IMR-90 (cell line): Measurements from ENCODE around the gene TCIRG1. TPM values are rescaled to one million over a fixed set of nuclear protein-coding genes. Genes with fewer than 3 reads are reported as not detected.

Experiments
- ATAC-seq: fragments of 200-7000 bp; cut with Tn5 transposase; 2 replicates; pipeline ENCODE4 v1.9.1; 2020; ENCODE audit warnings: low read depth, mild to moderate bottlenecking, moderate library complexity
- BruUV-seq: library from RNA; stranded (reverse); fragments of 400-500 nt; replicated peaks from 2 replicates; lab custom pipeline; 2021; lab: Mats Ljungman, UMichigan
- CTCF ChIA-PET: fragments of 300-600 bp; formaldehyde crosslinking; extraction: SDS; loops from one replicate; lab custom pipeline; 2021; ENCODE audit warnings: antibody characterized with exemption; lab: Yijun Ruan, JAX
- POLR2A ChIA-PET: fragments of 300-600 bp; sonication (Branson Sonifier 250); formaldehyde crosslinking; loops from one replicate; lab custom pipeline; 2022; ENCODE audit warnings: antibody characterized with exemption; ENCODE audit not compliant: unreplicated experiment; lab: Charles Lee
- DNase-seq: peaks from one replicate; pipeline ENCODE4 v3.0.0; 2013
- H2AFZ ChIP-seq: replicated peaks from 2 replicates; pipeline ENCODE3; 2013; ENCODE audit warnings: low read length, mild to moderate bottlenecking; ENCODE audit not compliant: poor library complexity
- H2AK5ac ChIP-seq: 2 replicates; pipeline ENCODE4 v1.6.1; 2013; ENCODE audit warnings: low read depth, low read length, inconsistent platforms
- H2AK9ac ChIP-seq: replicated peaks from 2 replicates; pipeline ENCODE3; 2013; ENCODE audit warnings: mild to moderate bottlenecking, low read depth, low read length, moderate library complexity; ENCODE audit not compliant: poor library complexity
- H2BK120ac ChIP-seq: 2 replicates; pipeline ENCODE4 v1.6.1; 2013; ENCODE audit warnings: low read depth, low read length, inconsistent platforms
- H2BK15ac ChIP-seq: 3 replicates; pipeline ENCODE4 v1.6.1; 2013; ENCODE audit warnings: low read depth, low read length, inconsistent platforms
- H2BK20ac ChIP-seq: 2 replicates; pipeline ENCODE4 v1.6.1; 2013; ENCODE audit warnings: low read depth, mild to moderate bottlenecking, inconsistent platforms, low read length, moderate library complexity
- H2BK5ac ChIP-seq: 2 replicates; pipeline ENCODE4 v1.6.1; 2013; ENCODE audit warnings: mild to moderate bottlenecking, low read depth, low read length, inconsistent platforms; ENCODE audit not compliant: poor library complexity, severe bottlenecking
- H3K14ac ChIP-seq: replicated peaks from 2 replicates; pipeline ENCODE4 v1.6.1; 2013; ENCODE audit warnings: low read depth, low read length, inconsistent platforms
- H3K18ac ChIP-seq: 2 replicates; pipeline ENCODE4 v1.6.1; 2013; ENCODE audit warnings: low read depth, low read length, control low read depth
- H3K23ac ChIP-seq: 2 replicates; pipeline ENCODE4 v1.6.1; 2013; ENCODE audit warnings: low read depth, low read length, inconsistent platforms
- H3K27ac ChIP-seq: 2 replicates; pipeline ENCODE4 v1.5.1; 2013; ENCODE audit warnings: mild to moderate bottlenecking, control low read depth, low read length; ENCODE audit not compliant: insufficient read depth
- H3K27me3 ChIP-seq: 2 replicates; pipeline ENCODE4 v1.6.1; 2013; ENCODE audit warnings: low read length; ENCODE audit not compliant: control insufficient read depth, insufficient read depth
- H3K36me3 ChIP-seq: 2 replicates; pipeline ENCODE4 v1.6.1; 2013; ENCODE audit warnings: low read length, mixed read lengths; ENCODE audit not compliant: control insufficient read depth, insufficient read depth
- H3K4ac ChIP-seq: 2 replicates; pipeline ENCODE4 v1.6.1; 2013; ENCODE audit warnings: low read depth, low read length, inconsistent platforms
- H3K4me1 ChIP-seq: 2 replicates; pipeline ENCODE4 v1.6.1; 2013; ENCODE audit warnings: low read length, mixed read lengths; ENCODE audit not compliant: control insufficient read depth, insufficient read depth
- H3K4me2 ChIP-seq: 2 replicates; pipeline ENCODE4 v1.6.1; 2013; ENCODE audit warnings: low read depth, mild to moderate bottlenecking, control low read depth, low read length, moderate library complexity
- H3K4me3 ChIP-seq: 2 replicates; pipeline ENCODE4 v1.5.1; 2013; ENCODE audit warnings: low read depth, mild to moderate bottlenecking, control low read depth, low read length, moderate library complexity; ENCODE audit not compliant: insufficient read depth
- H3K56ac ChIP-seq: 2 replicates; pipeline ENCODE4 v1.6.1; 2013; ENCODE audit warnings: low read length, inconsistent platforms; ENCODE audit not compliant: insufficient read depth; ENCODE audit errors: extremely low read depth
- H3K79me1 ChIP-seq, 2 experiments: 2 replicates each; pipeline ENCODE4 v1.6.1; 2013; ENCODE audit warnings: low read length in 2 of 2, inconsistent platforms in 1 of 2, low read depth in 1 of 2
- H3K9ac ChIP-seq: 2 replicates; pipeline ENCODE4 v1.6.1; 2013; ENCODE audit warnings: low read depth, low read length, control low read depth
- H3K9me1 ChIP-seq: 2 replicates; pipeline ENCODE4 v1.6.1; 2013; ENCODE audit warnings: low read length, inconsistent platforms; ENCODE audit not compliant: insufficient read depth
- H3K9me3 ChIP-seq: 2 replicates; pipeline ENCODE4 v1.6.1; 2013; ENCODE audit warnings: low read length; ENCODE audit not compliant: control insufficient read depth, insufficient read depth
- H4K20me1 ChIP-seq: 2 replicates; pipeline ENCODE4 v1.6.1; 2013; ENCODE audit warnings: low read length, inconsistent platforms; ENCODE audit not compliant: insufficient read depth
- H4K5ac ChIP-seq: 2 replicates; pipeline ENCODE4 v1.6.1; 2013; ENCODE audit warnings: mild to moderate bottlenecking, low read depth, low read length, control low read depth
- H4K8ac ChIP-seq, 2 experiments: 2 replicates each; pipeline ENCODE4 v1.6.1; 2013; ENCODE audit warnings: low read depth in 2 of 2, low read length in 2 of 2, control low read depth in 1 of 2, inconsistent platforms in 1 of 2
- H4K91ac ChIP-seq: 2 replicates; pipeline ENCODE4 v1.6.1; 2013; ENCODE audit warnings: low read depth, low read length, inconsistent platforms; ENCODE audit not compliant: insufficient read depth
- BHLHE40 ChIP-seq: fragments of 150-350 bp; IDR thresholded peaks from 2 replicates; pipeline ENCODE4 v1.6.1; 2016; ENCODE audit warnings: mild to moderate bottlenecking, low read depth, low read length
- CEBPB ChIP-seq: IDR thresholded peaks from 2 replicates; pipeline ENCODE4 v1.6.1; 2012; ENCODE audit warnings: low read depth, low read length, improper control_type of control experiment
- CHD1 ChIP-seq: IDR thresholded peaks from 2 replicates; pipeline ENCODE4 v1.6.1; 2012; ENCODE audit warnings: low read depth, low read length, improper control_type of control experiment
- NFE2L2 ChIP-seq: fragments of 150-350 bp; IDR thresholded peaks from 2 replicates; pipeline ENCODE4 v1.6.1; 2016; ENCODE audit warnings: low read depth, mild to moderate bottlenecking, low read length
- POLR2A ChIP-seq: IDR thresholded peaks from 2 replicates; pipeline ENCODE4 v1.6.1; 2012; ENCODE audit warnings: mild to moderate bottlenecking, low read depth, low read length
- RAD21 ChIP-seq: IDR thresholded peaks from 2 replicates; pipeline ENCODE4 v1.6.1; 2012; ENCODE audit warnings: low read length, improper control_type of control experiment
- RCOR1 ChIP-seq: IDR thresholded peaks from 2 replicates; pipeline ENCODE4 v1.6.1; 2012; ENCODE audit warnings: mild to moderate bottlenecking, low read length, improper control_type of control experiment; ENCODE audit not compliant: insufficient replicate concordance
- SMC3 ChIP-seq: fragments of 150-350 bp; IDR thresholded peaks from 2 replicates; pipeline ENCODE4 v1.6.1; 2016; ENCODE audit warnings: low read depth, mild to moderate bottlenecking, antibody characterized with exemption, low read length, moderate library complexity
- WGBS, 2 experiments: methylation state at CpG; one replicate each; pipeline versions ENCODE4 v1.1.5 to v1.1.7; 2013; ENCODE audit warnings: missing lambda C conversion rate in 2 of 2; ENCODE audit not compliant: insufficient read length in 1 of 2; ENCODE audit errors: extremely low coverage in 2 of 2; 5-methylcytosine and 5-hydroxymethylcytosine counted together
- dilution Hi-C: fragments of 300-500 bp; cut with HindIII; formaldehyde crosslinking; loops from one replicate; pipeline ENCODE4 v1.14.3; 2018; ENCODE audit warnings: low sequenced_read_pairs; ENCODE audit not compliant: unreplicated experiment
- in situ Hi-C: fragments of 300-500 bp; cut with MboI; formaldehyde crosslinking; loops from 3 replicates; pipeline ENCODE4 v1.14.3; 2019; ENCODE audit warnings: low sequenced_read_pairs, inconsistent platforms, mixed read lengths
- intact Hi-C: fragments of 100-400 bp; cut with micrococcal nuclease; formaldehyde crosslinking; loops from 2 replicates; pipeline ENCODE4 v1.10.0; 2022
- polyA plus RNA-seq, 3 experiments: library from polyadenylated mRNA; depleted of rRNA; stranded (reverse); fragments of >200 nt; gene quantifications; 2 replicates each; pipeline ENCODE4 v1.2.3, GENCODE V29; 2012; ENCODE audit warnings: low replicate concordance in 1 of 3
- total RNA-seq: library from RNA; depleted of rRNA; stranded (reverse); fragments of >200 nt; gene quantifications from 2 replicates; pipeline ENCODE4 v1.2.3, GENCODE V29; 2012
- TF ChIP-seq, protein P1 (sequence below): fragments of 150-350 bp; IDR thresholded peaks from 2 replicates; pipeline ENCODE4 v1.6.1; 2017; ENCODE audit warnings: mild to moderate bottlenecking, antibody characterized with exemption, low read length, low read depth
- TF ChIP-seq, protein P2 (sequence below): conservative IDR thresholded peaks from 2 replicates; pipeline ENCODE4 v1.5.1; 2012; ENCODE audit warnings: mild to moderate bottlenecking, low read depth, low read length, improper control_type of control experiment
- TF ChIP-seq, protein P3 (sequence below): fragments of 150-350 bp; IDR thresholded peaks from 2 replicates; pipeline ENCODE4 v1.6.1; 2016; ENCODE audit warnings: low read depth, mild to moderate bottlenecking, low read length, moderate library complexity, borderline replicate concordance

Gene TCIRG1
- total and polyA plus RNA-seq, 2 of the 4 experiments (the other 2 are of a cell fraction): 25.3 to 117 TPM

DNA sequence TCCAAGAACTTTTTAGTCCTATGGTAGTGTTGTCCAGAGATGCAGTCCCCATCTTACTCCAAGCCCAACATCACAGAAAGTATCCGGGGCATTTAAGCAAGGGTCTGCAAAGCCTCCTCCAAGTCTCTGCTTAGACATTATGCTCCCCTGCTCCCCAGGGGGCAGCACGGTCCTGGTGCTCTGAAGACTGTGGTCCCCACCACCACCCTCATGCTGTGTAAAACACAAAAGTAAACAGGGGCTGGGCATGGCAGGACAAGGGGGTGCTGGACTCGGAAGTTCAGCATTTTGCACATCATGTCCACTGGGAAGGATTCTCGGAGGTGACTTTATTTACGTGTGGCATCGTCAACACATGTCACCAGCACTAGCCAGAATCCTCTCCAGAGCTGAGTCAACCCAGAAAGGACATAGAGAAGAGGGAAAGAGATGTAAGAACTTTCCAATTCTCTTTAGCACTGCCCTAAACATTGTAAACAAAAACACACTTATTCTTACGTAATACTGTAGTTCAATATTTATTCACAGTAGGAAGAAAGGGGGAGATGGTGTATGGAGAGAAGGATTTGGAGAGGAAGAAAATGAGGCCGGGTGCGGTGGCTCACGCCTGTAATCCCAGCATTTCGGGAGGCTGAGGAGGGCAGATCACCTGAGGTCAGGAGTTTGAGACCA is 37.7 kb downstream of the TCIRG1 start:
- H3K4ac ChIP-seq: no peak overlapping the region
- peak; percentile 68 for TF ChIP-seq CEBPB
- TF ChIP-seq RAD21: peak; percentile 29
- TF ChIP-seq BHLHE40: no peak
- TF ChIP-seq NFE2L2: no peak
- TF ChIP-seq CHD1: no peak
- no peak for TF ChIP-seq RCOR1
- TF ChIP-seq, protein P1, sequence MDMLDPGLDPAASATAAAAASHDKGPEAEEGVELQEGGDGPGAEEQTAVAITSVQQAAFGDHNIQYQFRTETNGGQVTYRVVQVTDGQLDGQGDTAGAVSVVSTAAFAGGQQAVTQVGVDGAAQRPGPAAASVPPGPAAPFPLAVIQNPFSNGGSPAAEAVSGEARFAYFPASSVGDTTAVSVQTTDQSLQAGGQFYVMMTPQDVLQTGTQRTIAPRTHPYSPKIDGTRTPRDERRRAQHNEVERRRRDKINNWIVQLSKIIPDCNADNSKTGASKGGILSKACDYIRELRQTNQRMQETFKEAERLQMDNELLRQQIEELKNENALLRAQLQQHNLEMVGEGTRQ: no peak
- TF ChIP-seq POLR2A: no peak
- TF ChIP-seq, protein P2, sequence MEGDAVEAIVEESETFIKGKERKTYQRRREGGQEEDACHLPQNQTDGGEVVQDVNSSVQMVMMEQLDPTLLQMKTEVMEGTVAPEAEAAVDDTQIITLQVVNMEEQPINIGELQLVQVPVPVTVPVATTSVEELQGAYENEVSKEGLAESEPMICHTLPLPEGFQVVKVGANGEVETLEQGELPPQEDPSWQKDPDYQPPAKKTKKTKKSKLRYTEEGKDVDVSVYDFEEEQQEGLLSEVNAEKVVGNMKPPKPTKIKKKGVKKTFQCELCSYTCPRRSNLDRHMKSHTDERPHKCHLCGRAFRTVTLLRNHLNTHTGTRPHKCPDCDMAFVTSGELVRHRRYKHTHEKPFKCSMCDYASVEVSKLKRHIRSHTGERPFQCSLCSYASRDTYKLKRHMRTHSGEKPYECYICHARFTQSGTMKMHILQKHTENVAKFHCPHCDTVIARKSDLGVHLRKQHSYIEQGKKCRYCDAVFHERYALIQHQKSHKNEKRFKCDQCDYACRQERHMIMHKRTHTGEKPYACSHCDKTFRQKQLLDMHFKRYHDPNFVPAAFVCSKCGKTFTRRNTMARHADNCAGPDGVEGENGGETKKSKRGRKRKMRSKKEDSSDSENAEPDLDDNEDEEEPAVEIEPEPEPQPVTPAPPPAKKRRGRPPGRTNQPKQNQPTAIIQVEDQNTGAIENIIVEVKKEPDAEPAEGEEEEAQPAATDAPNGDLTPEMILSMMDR: peak; percentile 32
- peak; percentile 17; the same call in 1 of the 2 replicates for TF ChIP-seq SMC3
- TF ChIP-seq, protein P3, sequence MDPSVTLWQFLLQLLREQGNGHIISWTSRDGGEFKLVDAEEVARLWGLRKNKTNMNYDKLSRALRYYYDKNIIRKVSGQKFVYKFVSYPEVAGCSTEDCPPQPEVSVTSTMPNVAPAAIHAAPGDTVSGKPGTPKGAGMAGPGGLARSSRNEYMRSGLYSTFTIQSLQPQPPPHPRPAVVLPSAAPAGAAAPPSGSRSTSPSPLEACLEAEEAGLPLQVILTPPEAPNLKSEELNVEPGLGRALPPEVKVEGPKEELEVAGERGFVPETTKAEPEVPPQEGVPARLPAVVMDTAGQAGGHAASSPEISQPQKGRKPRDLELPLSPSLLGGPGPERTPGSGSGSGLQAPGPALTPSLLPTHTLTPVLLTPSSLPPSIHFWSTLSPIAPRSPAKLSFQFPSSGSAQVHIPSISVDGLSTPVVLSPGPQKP: no peak
- no peak overlapping the region for H3K4me3 ChIP-seq
- H2BK5ac ChIP-seq: no peak overlapping the region
- H2BK20ac ChIP-seq: no peak overlapping the region
- no peaks in the 10 kb centered on the region for H3K27me3 ChIP-seq
- peaks cover 3% of the 10 kb centered on the region; the same call in 1 of the 2 replicates for H4K20me1 ChIP-seq
- H3K23ac ChIP-seq: no peak overlapping the region
- peaks cover 15% of the 10 kb centered on the region for H3K36me3 ChIP-seq
- no CpG with 5 or more reads among the region's 11 CpGs for WGBS, 2 experiments
- dilution Hi-C loops (no loop called here), intact Hi-C loops (no loop called here), in situ Hi-C loops (no loop called here)
- no peak overlapping the region for H2AK5ac ChIP-seq
- peaks cover 0 to 3% of the 10 kb centered on the region in 2 experiments; a peak in 1 of 4 replicates for H3K79me1 ChIP-seq
- H2AFZ ChIP-seq: no peak overlapping the region
- H3K9me1 ChIP-seq: peaks cover 6% of the 10 kb centered on the region
- H3K4me1 ChIP-seq: no peaks in the 10 kb centered on the region
- no peak overlapping the region for H3K27ac ChIP-seq
- ATAC-seq: no peak; the same call in 1 of the 2 replicates
- H3K9me3 ChIP-seq: no peaks in the 10 kb centered on the region
- H3K18ac ChIP-seq: no peak overlapping the region
- no peak overlapping the region for H4K91ac ChIP-seq
- no peak overlapping the region for H3K4me2 ChIP-seq
- ChIA-PET CTCF (no interaction called here), POLR2A (no interaction called here)
- no peak overlapping the region for H4K8ac ChIP-seq
- DNase-seq: no peak
- no TSS peak for BruUV-seq
- H4K5ac ChIP-seq: no peak overlapping the region
- H3K56ac ChIP-seq: no peak overlapping the region
- no peak overlapping the region for H2BK15ac ChIP-seq
- H3K9ac ChIP-seq: no peak overlapping the region
- no peak overlapping the region for H3K14ac ChIP-seq
- H2AK9ac ChIP-seq: no peak overlapping the region
- no peak overlapping the region for H2BK120ac ChIP-seq
